Right ventricle myocardium superior (tissue), 1 donor: Measurements from ENCODE around the gene PRLR. TPM values are rescaled to one million over a fixed set of nuclear protein-coding genes. Genes with fewer than 3 reads are reported as not detected.

ENCODE experiments used
- ATAC-seq: fragments of 200-7000 bp; cut with Tn5 transposase; one replicate; pipeline ENCODE4 v1.9.1; 2020; ENCODE audit warnings: mild to moderate bottlenecking; ENCODE audit not compliant: poor library complexity
- DNase-seq: peaks from one replicate; pipeline ENCODE4 v3.0.0-alpha.2; 2020
- intact Hi-C: fragments of 100-400 bp; cut with DNase I; formaldehyde crosslinking; loops from one replicate; pipeline ENCODE4 v1.11.2; 2022
- total RNA-seq: library from RNA; stranded (reverse); fragmentation: NEBNext Ultra II Directional; extraction: Animal tissue kit (Norgen Biotek cat#: 25700); gene quantifications from one replicate; pipeline ENCODE4 v1.2.1, GENCODE V29; 2021
- donor health status: DM: no; HTN: yes; CAD: no; lungs with severe emphysema.

PRLR gene
- total RNA-seq, 1 donor from 2014 or later: 0.86 TPM

DNA sequence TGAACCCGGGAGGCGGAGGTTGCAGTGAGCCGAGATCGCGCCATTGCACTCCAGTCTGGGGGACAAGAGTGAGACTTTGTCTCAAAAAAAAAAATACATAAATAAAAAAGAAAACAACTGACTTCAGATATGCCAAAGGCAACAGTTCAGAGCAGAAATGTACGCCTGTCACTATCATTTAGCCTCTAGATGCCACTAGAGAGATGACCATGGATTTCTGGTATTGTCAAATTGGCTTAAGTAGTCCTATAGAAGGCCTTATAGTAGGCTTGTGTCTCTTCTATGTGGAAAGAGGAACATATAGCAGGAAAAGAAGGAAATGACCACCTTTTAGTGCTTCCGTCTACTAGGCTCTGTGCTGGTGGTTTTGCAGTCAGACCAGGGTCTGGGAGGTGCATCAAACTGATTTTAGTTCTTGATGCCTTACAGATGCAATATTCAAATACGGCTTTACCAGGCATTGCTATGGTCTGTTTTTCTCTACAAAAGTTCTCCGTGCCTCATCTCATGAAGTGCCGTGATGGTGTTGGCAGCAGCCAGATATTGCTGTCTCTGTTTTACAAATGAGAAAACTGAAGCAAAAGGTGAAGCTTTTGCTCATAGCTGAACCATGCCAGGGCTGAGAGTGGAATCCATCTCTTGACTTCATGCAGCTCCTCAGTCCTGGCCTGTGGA, 199.7 kb downstream of the PRLR start:
- intact Hi-C loops: no loop called here
- ATAC-seq: no peak
- no peak for DNase-seq

DNA sequence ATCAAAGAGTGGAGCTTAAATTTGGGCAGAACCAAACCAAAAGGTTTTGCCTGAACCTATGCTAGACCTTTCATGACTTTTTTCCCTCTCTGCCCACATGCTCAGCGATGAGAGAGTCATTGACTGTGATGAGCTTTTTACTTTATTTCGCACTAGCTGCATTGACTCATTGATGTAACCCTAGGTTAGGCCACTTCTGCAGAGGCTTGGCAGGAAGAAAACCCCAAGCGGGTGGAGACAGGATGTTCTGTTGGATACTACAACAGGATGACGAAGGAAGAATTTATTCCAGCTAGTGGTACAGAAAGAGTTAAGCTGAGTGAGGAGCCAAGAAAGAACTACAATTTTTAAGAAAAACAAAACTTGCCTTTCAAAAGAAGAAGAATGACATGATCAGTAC, 201.0 kb downstream of the PRLR start:
- intact Hi-C loops: no loop called here
- ATAC-seq: no peak
- DNase-seq: no peak

- ATAC-seq (no peak), DNase-seq (no peak)
- intact Hi-C loops: no loop called here
Measured at GRCh38 chr5:35026941-35027340, 203.3 kb downstream of the PRLR start.

DNA sequence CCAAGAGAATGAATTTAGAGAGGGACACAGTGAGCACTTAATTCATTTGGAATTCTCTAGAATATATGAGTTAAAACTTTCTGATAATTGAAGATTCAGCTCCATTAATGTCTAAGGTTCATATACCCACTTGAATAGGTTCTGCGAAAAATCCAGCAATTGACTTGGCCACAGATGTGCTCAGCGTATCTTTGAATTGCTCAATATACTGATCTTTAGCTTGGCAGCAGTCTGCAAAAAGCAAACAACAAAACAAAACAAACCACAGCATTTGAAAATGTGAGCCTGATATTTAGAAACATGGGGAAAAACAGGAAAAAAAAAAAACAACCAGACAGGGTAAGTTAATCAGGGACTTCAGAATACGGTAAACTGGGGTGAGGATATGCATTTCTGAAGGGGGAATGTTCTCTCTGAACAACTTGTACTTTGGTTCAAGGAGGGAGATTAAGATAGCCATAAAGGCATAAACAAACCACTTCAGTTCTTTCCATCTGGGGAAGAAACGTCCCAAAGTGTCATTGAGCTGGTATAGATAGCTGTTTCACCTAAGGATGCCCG, 203.9 kb downstream of the PRLR start:
- ATAC-seq (no peak), DNase-seq (no peak)
- intact Hi-C loops: no loop called here

GRCh38 chr5:35024911-35025510, 205.3 kb downstream of the PRLR start:
- ATAC-seq (no peak), DNase-seq (no peak)
- intact Hi-C loops: no loop called here

DNA sequence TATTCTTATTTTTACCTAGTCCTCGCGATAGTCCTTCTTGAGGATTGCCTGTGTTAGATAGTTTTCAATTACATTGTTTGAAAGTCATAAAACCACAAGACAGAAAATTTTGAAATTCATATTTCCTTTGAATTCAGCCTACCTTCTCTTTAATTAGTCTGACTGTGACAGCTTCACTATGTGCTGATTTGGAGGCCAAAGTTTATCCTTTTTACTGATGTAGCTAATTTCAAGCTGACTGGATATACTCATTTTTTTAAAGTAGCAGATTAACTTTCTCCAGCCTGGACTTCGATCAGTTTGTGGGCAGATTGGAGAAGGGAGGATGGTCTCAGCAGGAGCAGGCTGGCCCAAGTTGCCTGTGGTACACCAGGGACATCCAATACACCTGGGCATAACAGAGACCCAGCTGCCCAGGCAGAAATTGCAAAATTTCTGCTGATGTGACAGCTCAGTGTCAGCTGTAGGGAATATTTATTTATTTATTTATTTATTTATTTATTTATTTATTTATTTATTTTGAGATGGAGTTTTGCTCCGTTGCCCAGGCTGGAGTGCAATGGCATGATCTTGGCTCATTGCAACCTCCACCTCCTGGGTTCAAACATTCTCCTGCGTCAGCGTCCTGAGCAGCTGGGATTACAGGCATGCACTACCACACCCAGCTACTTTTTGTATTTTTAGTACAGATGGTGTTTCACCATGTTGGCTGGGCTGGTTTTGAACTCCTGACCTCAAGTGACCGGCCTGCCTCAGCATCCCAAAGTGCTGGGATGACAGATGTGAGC, 206.7 kb downstream of the PRLR start:
- no peak for DNase-seq
- ATAC-seq: no peak
- intact Hi-C loops: no loop called here

- intact Hi-C loops: no loop called here
- ATAC-seq: no peak
- no peak for DNase-seq
Measured at GRCh38 chr5:35016174-35017051, 213.9 kb downstream of the PRLR start.

DNA sequence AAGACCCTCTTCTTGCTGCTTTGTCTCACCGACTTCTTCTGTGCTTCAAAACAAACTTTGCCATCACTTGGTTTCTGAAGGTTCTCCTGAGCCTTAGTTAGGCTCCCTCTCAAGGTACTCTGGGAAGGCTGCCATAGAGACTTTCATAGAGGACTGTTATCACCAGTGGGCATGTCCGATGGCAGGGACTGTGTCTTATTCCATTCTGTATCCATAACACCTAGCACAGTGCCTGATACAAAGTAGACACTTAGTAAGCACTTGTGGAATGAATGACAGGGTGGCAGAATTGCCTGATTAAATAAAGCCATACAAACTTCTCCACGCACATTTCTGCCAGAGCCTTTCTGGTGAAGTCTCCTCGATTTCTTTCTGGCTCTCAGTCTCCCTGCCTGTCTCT, 215.2 kb downstream of the PRLR start:
- DNase-seq (no peak), ATAC-seq (peak; percentile 68)
- intact Hi-C loops: no loop called here

DNA sequence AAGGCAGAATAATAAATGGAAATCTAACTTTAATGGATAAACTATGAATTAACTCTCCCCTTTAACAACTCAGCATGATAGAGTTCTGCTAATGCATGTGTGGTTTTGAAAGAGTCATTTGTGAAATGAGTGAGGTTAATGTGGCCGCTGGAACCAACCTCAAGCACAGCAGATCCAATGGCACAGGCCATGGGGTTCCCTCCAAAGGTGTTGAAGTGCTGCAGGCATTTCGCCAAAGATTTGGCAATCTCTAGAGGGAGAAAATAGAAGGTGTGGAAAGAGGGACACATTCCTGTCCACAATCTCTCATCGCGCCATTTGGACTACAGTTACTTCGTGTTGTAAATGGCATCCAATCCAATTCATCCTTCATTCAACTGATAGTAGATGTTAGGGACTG, 217.5 kb downstream of the PRLR start:
- peak; percentile 96 for ATAC-seq
- intact Hi-C loops: no loop called here
- DNase-seq: peak; percentile 65

DNA sequence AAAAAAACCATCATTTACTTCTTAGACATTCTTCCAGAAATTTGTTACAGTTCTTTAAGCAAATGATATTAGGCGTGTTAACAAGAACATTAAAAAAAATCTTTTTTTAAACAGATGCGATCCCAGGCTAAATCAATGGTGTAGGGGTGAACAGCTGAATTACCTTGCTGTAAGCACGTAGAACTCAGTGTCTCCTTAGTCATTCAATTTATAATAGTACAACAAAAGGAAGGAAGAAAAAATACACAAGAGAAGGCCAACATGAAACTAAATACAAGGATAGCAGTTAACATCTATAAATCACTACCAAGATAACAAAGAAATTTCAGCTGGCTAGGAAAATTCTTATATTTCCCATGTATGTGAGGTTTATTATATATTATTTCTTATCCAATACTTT, 217.9 kb downstream of the PRLR start:
- DNase-seq (no peak), ATAC-seq (no peak)
- intact Hi-C loops: no loop called here

DNA sequence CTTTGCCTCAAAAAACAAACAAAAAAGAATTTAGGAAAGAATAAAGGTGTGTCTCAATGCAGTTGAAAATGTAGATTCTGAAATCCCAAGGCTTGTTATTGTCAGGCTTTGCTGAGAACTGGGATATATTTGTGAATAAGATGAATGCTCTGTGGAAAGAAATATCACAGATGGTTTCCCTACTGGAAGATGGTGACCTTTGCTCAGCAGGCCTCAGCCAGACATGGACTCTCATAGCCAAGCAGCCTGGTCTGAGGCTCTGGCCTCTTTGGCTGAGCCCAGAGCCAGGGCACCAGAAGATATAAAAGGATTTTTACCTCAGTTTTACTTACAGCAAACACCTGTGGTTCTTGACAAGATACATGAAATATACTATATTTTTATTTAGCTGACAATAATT, 219.6 kb downstream of the PRLR start:
- intact Hi-C loops: no loop called here
- ATAC-seq (no peak), DNase-seq (no peak)

GRCh38 chr5:35009657-35010056, 220.6 kb downstream of the PRLR start:
- no peak for DNase-seq
- peak; percentile 45 for ATAC-seq
- intact Hi-C loops: loop anchor here (10.0 kb wide), 1 partner anchor 525 kb away; no protein-coding TSS in a partner anchor

DNA sequence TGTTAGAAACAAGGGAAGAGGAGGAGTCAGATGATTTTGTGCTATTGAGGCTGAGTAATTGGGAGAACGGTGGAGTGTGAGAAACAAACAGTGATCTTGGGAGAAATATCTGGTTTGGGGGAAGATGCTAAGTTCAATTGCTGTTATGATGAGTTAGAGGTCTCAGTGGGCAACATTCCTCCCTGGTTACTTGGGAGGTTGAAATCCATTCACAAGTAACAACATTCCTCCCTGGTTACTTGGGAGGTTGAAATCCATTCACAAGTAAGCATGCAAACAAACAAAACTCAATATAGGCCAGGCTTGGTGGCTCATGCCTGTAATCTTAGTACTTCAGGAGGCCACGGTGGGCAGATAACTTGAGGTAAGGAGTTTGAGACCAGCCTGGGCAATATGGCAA, 221.3 kb downstream of the PRLR start:
- intact Hi-C loops: loop anchor here (10.0 kb wide), 1 partner anchor 524 kb away; no protein-coding TSS in a partner anchor
- ATAC-seq: no peak
- DNase-seq: no peak

DNA sequence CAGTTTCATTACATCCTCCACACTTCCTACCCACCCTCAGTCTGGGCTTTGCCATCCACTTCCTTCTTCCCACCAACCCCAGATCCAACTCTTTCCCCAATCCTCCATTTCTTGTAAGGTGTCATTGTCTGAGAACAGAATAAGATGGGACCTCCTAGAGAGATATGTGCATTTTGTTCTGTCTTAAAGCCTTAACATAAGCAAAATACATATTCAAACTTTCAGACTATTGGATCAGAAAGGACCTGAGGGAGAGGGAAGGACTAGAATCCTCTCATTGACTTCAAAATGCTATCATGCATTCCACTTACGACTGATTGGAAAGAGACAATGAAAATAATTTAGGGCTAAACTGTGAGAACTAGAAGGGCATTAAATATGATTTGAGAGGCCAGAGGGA, 225.5 kb downstream of the PRLR start:
- ATAC-seq: no peak
- no peak for DNase-seq
- intact Hi-C loops: loop anchor here (10.0 kb wide), 1 partner anchor 520 kb away; no protein-coding TSS in a partner anchor

DNA sequence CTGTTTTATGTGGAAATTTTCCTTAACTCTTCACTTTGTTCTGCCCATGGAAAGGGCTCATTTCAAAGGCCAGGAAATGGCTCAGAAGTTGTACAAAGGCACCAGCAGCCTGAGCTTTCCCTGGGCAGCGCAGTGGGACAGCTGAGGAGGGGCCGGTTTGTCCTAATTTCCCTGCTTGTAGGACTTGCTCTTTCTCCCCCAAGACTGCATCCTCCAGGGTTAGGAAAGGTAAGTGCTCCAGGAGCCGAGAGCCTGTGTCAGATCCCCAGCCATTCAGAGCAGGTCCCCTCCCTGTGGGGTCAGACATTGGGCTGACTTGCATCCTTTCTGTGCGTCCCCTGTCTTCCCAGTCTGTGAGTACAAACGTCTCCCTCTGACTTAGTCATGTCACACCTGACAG, 226.1 kb downstream of the PRLR start:
- no peak for ATAC-seq
- no peak for DNase-seq
- intact Hi-C loops: loop anchor here (10.0 kb wide), 1 partner anchor 519 kb away; no protein-coding TSS in a partner anchor

GRCh38 chr5:35003018-35003957, 227.0 kb downstream of the PRLR start:
- intact Hi-C loops: loop anchor here (10.0 kb wide), 1 partner anchor 518 kb away; no protein-coding TSS in a partner anchor
- DNase-seq: peak; percentile 48

GRCh38 chr5:35002459-35002858, 227.8 kb downstream of the PRLR start:
- ATAC-seq: no peak
- intact Hi-C loops: loop anchor here (10.0 kb wide), 1 partner anchor 518 kb away; no protein-coding TSS in a partner anchor
- DNase-seq: no peak

More at GRCh38 chr5:35003018-35003957, 227.0 kb downstream of the PRLR start:
- ATAC-seq: peak; percentile 67
